SK-MEL-5 (cell line): ENCODE data around the gene CAMKV. TPM values are rescaled to one million over a fixed set of nuclear protein-coding genes. Genes with fewer than 3 reads are reported as not detected.
A peak's percentile ranks its signal among the peaks of the same experiment; 100 is the strongest.

Source experiments
- DNase-seq: peaks from one replicate; pipeline ENCODE4 v3.0.0-alpha.2; 2016; ENCODE audit warnings: low read depth, low spot score
- in situ Hi-C: cut with HindIII; loops from 2 replicates; pipeline ENCODE4 v1.10.0; 2016; ENCODE audit warnings: low sequenced_read_pairs, high pct_unique_total_duplicates, low pct_unique_long_range_greater_than_20kb
- total RNA-seq: library from RNA; depleted of rRNA; stranded (reverse); fragments of >200 nt; shearing (Covaris generic); gene quantifications from 2 replicates; pipeline ENCODE4 v1.2.3, GENCODE V29; 2014

CAMKV gene
- total RNA-seq, 1 experiment from 2014 or later: 0.58 TPM

DNA sequence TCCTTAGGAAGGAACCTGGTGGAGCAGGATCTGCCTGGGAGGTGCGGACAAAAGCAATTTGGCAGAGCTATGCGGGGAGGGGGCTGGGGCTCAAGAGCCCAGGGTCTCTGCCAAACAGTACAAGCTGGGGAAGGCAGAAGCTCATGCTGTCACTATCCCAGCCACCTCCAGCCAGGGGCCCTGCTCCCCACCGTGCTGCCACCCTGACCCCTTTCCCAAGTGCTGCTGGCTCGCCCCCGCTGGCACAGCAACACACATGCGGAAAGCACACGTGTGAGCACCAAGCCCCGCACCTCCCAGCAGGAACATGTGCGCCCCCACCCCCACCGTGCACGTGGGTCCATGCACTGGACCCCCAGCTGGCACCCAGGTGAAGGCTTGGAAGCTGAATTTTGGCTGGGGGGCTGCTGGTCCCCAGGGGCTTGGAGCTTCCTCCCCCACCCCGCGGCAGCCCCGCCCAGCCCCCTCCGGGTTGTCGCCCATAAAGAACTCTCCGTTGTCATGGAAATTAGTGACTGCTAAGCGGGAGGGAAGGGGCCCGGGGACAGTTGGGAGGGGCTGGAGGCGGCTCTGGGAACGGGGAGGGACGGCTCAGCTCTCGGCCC lies 742 bp downstream of the CAMKV start:
- DNase-seq: no peak
- in situ Hi-C loops: no loop called here

DNA sequence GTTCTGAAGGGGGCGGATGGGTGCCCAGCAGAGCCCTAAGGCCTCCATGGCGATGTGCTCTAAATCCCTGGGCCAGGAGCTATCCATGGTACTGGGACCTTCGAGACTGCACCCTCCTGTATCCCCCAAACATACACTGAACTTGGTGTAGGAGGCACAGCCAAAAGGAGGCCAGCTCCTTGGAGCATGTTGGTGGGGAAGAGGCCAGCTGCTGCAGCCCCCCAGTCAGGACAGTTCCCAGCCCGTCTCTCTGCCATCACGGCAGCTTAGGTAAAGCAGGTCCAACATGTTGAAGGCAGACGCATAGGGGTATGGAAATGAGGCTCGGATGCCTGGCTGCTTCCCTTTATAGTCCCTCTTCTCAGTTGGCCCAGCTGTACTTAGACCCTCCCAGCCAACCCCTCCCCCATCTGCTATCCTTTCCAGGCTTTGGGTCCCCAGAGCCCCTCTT lies 1.8 kb downstream of the CAMKV start:
- in situ Hi-C loops: no loop called here
- no peak for DNase-seq

DNA sequence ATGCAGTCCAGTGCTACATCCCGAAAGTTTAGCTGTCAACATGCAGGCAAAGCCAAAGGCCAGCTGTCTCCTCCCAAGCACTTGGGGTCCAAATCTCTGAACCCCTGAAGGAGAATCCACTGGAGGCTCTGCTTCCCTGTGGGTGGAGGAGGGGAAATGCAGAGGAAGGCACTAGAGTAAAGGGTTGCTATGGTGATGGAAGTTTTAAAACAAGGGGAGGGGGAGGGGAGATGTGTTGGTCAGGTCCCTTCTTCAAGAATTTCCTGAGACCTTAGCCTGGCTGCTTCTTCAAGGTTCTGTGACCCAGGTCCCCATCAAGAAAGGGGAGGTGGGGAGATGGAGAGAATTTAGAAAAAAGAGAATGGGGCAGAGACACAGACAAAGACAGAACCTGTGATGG lies 2.3 kb downstream of the CAMKV start:
- in situ Hi-C loops: no loop called here
- DNase-seq: no peak

DNA sequence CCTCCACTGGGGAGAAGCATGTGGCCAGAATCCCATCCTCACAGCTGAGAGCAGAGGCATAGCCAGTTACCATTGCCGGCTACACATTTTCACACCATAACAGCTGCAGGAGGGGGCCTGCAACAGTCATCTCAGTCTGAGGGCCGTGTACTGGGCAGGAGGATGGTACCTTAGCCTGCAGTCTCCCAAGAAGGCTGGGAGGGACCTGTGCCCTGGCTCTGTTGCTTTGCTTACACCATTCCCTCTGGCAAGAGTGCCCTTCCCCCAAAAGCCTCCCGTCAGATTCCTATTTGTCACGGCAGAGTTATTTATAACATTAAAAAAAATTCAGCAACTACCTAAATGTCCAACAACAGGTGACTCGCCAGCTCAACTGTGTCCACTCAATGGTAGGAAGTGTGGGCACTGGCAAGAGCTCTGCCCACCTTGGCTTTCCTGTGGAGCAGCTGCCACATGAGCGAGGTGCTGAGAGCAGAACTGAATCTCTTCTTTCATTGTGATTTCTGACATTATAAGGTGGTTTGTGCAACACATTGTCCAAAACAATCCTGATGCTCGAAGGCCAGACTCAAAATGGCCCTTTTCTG lies 4.4 kb downstream of the CAMKV start:
- in situ Hi-C loops: no loop called here
- no peak for DNase-seq

DNA sequence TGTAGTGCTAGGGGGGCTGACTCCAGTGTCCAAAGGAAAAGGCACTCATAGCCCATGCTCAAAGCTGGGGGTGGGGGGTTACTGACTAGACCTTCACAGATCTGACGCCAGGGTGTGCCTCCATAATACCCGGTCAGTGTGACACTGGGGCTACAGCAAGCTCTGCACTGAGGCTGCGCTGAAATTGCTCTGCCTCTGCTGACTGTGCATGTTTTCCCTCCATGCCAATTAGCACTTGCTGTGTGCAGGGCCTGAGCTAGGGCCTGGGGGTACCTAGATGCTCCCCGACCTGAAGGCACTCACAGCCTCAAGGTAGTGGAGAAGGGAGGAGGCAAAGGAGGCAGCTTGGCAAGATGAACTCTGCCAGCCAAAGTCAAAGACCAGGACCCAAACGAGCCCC lies 5.2 kb downstream of the CAMKV start:
- no peak for DNase-seq
- in situ Hi-C loops: no loop called here

DNA sequence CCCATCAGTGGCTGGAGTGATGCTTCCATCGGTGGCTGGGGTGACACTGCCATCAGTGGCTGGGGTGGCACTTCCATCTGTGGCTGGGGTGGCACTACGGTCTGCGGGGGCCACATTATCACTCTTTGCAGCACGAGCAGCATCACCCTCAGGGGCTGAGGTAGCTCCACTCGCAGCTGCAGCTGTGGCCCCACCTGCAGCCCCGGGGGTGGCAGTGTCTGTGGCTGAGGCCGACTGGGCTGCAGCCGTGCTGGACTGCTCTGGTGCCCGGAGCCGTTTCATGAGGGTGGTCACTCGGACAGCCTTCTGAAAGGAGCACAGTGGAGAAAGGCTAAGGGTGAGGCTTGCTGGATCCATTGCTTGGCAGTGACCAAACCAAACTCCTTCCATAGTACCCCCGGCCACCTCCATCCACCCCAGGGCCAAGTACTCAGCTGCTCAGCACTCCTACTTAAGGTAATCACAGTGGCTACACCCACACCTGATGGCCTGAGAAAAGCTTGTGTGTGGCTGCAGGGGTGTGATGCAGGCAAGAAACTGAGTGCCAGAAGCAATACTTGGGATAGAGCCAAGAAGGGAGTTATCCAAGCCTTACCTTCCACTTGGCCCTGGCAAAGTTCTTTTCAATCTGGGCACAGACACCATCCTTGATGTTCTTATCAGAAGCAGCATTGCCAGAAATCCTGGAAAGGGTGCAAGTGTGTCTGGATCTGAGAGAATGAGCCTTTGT lies 10.0 kb downstream of the CAMKV start:
- DNase-seq: no peak
- in situ Hi-C loops: no loop called here

DNA sequence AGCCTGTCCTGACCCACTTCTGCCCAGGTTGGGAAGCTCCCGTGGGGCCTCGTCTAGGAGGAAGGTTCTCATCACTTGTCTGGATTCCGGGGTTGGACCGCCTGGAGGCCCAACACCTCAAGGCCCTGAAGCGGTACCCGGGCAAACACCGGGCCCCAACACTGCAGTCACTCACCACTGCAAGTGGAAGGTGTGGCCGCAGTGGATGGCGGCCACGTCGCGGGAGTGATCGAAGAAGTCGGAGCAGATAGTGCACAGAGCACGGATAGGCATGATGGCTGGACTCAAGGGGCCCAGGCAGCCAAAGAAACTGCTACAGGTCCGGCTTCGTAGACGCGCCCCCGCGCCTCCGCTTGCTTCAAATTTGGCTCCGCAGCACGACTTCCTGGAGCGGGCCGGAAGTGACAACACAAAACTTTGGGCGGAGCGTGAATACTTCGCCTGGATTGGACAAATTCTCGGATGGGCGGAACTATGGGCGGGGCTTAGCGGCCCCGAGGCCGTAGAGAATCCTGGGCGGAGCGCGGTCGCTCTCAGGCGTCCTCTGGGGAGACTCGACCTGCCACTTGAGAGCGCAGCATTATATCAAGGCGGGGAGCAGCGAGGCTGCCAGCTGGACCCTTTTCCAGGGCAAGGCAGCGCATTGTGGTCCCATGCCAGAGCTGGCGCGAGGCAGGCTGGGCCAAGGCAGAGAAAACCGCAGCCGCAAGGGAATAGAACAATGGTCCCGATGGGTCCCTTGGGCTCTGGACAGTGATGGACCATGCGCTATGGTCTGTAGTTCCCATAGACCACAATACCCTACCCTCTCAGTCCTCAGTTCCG lies 13.3 kb downstream of the CAMKV start, which contains the start of gene TRAIP:
Gene TRAIP (minus strand): TSS at position 384 of the 825 bp plus-strand sequence. CDS start 111 bp downstream, at position 273.
- peak; percentile 94 for DNase-seq
- in situ Hi-C loops: no loop called here

DNA sequence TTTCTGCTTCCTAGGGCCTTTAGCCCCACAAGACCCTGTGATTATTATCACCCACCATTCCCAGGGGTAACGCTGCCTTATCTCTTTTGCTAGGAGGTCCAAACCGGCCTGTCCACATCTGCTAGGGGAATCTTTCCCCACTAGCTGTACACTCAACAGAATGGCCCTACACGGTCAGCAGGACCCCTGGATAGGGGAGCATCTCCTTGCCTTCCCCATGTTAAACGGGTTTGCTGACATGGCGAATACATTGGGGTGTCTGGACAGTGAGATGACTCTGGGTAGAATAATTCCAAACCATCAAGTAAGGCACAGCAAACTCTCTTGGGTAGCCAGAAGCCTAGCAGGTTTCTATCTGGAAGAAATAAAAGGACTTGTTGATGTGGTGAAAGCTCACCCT lies 14.0 kb downstream of the CAMKV start:
- in situ Hi-C loops: no loop called here
- no peak for DNase-seq

DNA sequence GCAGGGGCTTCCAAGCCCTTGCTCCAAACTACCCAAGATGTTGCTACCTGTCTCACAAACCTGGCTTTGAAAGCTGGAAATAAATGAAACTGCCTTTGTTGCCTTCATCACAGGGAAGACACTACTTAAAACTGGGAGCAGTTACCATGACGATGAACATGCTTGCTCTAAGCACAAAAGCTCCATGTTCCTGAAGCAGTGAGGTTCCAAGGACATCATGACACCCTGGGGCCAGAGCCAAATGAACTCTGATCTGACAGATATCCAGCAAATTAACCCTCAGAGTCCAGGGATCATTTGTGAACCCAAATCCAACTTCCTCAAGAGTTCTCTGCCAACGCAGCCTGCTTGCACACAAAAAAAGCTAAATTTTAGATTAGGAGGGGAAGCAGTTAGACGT lies 24.0 kb downstream of the CAMKV start:
- in situ Hi-C loops: no loop called here
- no peak for DNase-seq

DNA sequence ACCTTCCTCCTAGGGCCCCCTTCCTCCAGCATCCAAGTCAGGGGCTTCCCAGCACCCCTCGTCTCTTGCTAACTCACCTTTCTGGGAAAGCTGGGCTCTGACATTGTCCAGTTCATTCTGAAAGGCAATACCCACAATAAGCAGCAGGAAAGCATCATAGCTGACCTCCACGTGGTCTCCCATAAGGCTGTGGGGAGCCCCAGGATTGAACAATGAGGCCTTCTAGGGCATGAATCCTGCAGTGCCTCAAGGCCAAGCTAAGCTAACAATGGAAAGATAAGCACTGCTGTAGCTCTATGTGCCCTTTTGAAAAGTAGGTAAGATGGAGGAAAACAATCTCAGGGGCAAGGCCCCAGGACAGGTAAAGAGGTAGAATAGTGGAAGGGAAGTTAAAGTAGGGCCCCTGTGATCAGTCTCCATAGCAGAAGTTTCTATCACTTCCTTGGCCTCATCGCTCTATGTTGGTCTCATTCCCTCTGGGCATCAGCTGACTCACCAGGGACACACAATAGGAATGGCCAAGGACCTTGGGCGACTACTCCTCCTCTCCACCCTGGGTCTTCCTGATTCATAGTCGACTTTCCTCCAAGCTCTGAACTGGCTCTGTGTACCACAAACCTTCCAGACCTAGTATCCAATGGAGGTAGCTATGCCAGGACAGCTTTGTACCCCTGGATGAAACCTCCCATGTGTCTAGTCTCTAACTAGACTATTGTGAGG lies 25.1 kb downstream of the CAMKV start:
- DNase-seq: no peak
- in situ Hi-C loops: no loop called here

DNA sequence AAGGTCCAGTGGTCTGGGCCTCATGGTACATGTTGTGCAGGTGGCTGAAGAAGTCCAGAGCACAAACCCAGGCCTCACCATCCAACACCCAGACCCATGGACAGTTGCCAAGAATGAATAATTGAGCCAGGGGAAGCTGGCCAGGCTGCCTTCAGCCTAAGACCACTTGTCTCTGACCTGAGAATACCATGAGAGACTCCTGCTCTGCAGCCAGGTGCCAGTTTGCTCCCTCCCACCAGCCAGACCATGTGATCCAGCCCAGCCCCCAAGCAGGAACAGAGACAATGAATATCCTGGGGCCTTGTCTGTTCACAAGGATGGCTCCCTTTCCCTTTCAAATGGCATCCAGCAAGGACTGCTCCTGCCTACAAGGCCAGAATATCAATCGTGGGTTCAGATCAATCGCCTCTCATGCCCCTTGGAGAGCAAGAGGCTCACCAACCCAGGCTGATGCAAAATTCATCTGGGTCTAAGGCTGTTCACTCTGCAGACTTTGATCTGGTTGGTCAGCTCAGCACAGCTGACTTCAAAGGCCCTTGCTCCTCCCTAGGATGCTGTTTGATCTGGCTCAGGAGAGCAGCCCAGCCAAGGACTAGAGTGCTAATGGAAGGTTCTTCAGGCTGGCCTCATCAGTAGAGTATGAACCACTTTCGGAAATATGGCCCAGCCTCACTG lies 26.7 kb downstream of the CAMKV start:
- in situ Hi-C loops: no loop called here
- DNase-seq: no peak

DNA sequence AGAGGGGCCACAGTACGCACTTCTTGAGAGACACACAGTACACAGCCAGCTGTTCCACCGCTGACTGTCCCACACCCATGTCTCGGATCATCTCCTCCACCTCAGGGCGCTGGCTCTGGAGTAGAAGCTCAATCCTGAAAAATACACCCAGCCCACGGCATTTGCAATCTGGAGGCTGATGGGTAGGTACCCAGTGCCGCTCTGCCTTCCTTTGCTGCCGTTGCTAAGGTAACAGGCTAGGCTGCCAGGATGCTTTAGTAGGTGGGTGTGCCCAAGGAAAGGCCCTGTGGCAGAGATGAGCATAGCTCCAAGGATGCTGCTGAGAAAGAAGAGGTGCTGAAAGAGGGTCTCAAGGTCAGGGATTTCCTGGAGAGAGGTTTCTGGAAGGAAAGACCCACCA lies 27.9 kb downstream of the CAMKV start:
- DNase-seq: no peak
- in situ Hi-C loops: no loop called here

DNA sequence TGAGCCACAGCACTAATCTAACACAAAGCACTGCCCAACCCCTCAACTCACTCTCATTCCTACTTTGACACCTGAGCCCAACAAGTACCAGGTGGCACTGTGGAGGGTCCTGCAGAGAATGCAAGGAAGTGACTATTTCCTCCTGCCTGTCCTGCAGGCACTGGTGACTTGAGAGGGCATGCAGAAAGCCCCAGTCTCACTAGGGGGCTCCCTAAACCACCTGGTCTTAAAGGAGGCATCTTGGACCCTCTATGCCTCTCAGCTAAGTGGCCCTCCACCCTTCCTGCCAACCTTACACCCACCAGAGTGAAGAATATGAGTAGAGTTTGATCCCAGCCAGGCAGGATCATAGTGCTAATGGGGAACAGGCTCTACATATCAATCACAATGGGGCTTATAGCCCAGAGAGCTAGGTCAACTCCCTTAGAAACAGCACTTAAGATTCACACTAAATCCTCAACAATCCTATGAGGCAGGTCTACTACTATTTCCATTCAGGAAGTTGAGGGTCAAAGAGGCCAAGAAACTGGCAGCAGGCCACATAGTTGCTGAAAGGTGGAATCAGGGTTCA lies 28.5 kb downstream of the CAMKV start:
- peak; percentile 54 for DNase-seq
- in situ Hi-C loops: no loop called here

DNA sequence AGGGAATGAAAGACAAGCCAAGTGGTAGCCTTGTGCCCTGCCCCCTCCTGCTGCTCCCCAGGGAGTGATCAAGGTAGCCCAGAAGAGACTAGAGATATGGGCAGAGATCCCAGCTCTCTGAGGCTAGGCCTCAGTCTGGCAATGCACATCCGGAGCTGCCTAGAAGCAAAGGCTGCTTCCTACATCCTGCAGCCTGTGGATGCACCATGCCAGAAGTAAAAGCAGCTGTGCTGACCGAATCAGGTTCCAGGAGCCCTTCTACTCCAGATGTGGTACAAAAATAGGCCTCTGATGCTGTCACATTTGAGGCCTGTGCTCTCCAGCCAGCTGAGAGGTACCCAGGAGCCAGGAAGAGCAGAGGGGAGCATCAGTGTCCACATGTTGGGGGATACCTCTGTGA lies 29.3 kb downstream of the CAMKV start:
- no peak for DNase-seq
- in situ Hi-C loops: no loop called here

DNA sequence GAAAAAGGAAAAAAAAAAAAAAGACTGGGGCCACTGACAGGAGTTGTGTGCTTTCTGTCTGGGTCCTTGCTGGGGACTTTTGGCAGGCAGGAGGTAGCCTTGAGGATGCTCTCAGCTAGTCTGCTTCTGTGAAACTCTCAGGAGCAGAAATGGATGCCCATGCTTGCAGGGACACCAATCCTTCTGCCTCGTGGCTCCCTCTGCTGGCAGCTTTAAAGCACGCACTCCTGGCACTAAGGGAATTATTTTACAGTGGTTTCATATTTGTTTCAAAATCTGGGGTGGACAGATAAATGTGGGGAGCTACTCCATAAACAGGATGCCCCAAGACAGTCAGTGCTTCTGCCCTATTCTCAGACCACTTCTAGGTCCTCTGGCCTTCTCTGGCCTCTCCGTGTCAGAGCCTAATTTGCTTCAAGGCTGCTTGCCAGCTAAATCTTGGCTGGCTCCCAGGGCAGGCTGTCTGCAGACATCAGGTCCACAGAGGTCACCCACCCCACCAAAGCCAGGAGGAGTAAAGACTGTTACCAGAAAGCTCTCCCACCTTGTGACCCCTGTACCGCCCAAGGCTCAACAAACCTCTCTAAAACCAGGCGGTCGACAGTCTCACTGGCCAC lies 30.4 kb downstream of the CAMKV start:
- in situ Hi-C loops: no loop called here
- peak; percentile 88 for DNase-seq

DNA sequence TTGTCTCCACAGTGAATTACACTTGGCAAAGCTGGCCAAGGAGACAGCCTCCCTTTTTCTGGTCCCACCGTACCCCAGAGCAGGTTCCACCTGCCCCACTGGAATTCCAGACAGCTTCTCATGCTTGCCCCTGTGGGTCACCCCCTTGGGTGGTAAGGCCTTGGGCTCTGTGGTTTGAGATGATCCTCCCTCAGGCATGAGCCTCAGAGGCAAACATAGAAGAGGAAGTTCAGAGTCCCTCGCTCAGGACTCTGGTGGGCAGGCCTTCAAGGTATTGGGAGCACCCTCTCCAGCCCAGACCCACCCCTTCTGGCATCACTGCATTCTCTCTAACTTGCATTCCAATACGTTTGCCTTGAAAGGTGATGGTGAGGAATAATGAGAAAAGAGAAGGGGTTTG lies 38.4 kb downstream of the CAMKV start:
- DNase-seq: no peak
- in situ Hi-C loops: no loop called here
